HPDE6-E6E7 (cell line): ENCODE results near the gene IL18RAP.

ENCODE experiments used
- DNase-seq: peaks from one replicate; pipeline ENCODE4 v3.0.0; 2011; ENCODE audit warnings: missing footprints; ENCODE audit errors: extremely low spot score

IL18RAP gene

GRCh38 chr2:102422910-102423309 is at the start of gene IL18RAP:
TSS of gene IL18RAP (plus strand) at chr2:102423160. CDS start at chr2:102423278, 118 bp downstream.
- DNase-seq = no peak

- no peak for DNase-seq
These were observed 46.8 kb upstream of the IL18RAP start for GRCh38 chr2:102376052-102376591.

GRCh38 chr2:102383722-102384121 is 39.2 kb upstream of the IL18RAP start:
- DNase-seq = no peak

GRCh38 chr2:102385522-102385921 is 37.4 kb upstream of the IL18RAP start:
- DNase-seq = no peak

GRCh38 chr2:102386004-102386403 is 37.0 kb upstream of the IL18RAP start:
- DNase-seq = no peak

GRCh38 chr2:102386867-102387541 is 36.0 kb upstream of the IL18RAP start:
- DNase-seq = no peak

- no peak for DNase-seq
These were observed 35.0 kb upstream of the IL18RAP start for GRCh38 chr2:102387763-102388546.

- DNase-seq = no peak
These were observed 31.4 kb upstream of the IL18RAP start for GRCh38 chr2:102391565-102391964.

- DNase-seq = no peak
These were observed 30.9 kb upstream of the IL18RAP start for GRCh38 chr2:102392096-102392495.

- DNase-seq = no peak
These were observed 30.0 kb upstream of the IL18RAP start for GRCh38 chr2:102392942-102393341.

GRCh38 chr2:102396012-102396411 is 26.9 kb upstream of the IL18RAP start:
- no peak for DNase-seq

- DNase-seq = no peak
These were observed 25.8 kb upstream of the IL18RAP start for GRCh38 chr2:102397209-102397608.

- DNase-seq = no peak
These were observed 23.3 kb upstream of the IL18RAP start for GRCh38 chr2:102399499-102400141.

GRCh38 chr2:102401456-102401855 is 21.5 kb upstream of the IL18RAP start:
- DNase-seq = no peak

GRCh38 chr2:102401865-102402264 is 21.1 kb upstream of the IL18RAP start:
- no peak for DNase-seq

- DNase-seq = no peak
These were observed 12.0 kb upstream of the IL18RAP start for GRCh38 chr2:102410952-102411351.

GRCh38 chr2:102412199-102412598 is 10.8 kb upstream of the IL18RAP start:
- DNase-seq = no peak

- no peak for DNase-seq
These were observed 5.0 kb upstream of the IL18RAP start for GRCh38 chr2:102417946-102418345.

- DNase-seq = no peak
These were observed 4.5 kb upstream of the IL18RAP start for GRCh38 chr2:102418421-102418961.

GRCh38 chr2:102420290-102420689 is 2.7 kb upstream of the IL18RAP start:
- DNase-seq = no peak

GRCh38 chr2:102421890-102422759 is 835 bp upstream of the IL18RAP start:
- no peak for DNase-seq
